ENCODE data around the gene PLLP. TPM values are rescaled to one million over a fixed set of nuclear protein-coding genes. Genes with fewer than 3 reads are reported as not detected.

The PLLP gene
- total and polyA plus RNA-seq, 2 experiments from 2014 or later: 1.3 to 6.1 TPM

DNA sequence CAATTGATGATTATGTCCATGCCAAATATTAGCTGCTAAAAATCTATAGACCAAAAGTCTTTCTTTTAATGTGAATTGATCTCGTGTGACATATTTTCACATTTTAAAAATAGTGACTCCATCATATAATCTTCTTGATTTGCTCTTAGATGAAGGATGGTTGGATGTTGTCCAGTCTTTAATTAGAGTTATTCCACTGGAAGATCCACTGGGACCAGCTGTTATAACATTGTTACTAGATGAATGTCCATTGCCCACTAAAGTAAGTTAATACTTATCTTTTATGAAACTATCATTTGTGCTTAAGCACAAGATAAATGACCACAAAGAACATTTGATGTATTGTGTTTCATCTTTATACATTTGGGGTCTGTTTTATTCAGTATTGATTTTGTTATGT is 75.5 kb downstream of the PLLP start:
- no peaks in the 10 kb centered on the region for H3F3A ChIP-seq (replicated peaks; ENCODE audit: low read depth)
- H3K27ac Mint-ChIP-seq: no peak overlapping the region
- no peak overlapping the region for H2AFZ ChIP-seq
- H3K4me3 ChIP-seq: no peak overlapping the region
- ATAC-seq (no peak), DNase-seq (ENCODE audit: low spot score) (no peak)
- no peaks in the 10 kb centered on the region for H3K27me3 Mint-ChIP-seq (ENCODE audit: insufficient read depth, low read depth, poor library complexity)
- no peak overlapping the region for H3K4me2 ChIP-seq
- no peak overlapping the region for H3K4me3 Mint-ChIP-seq
- peaks cover 50% of the 10 kb centered on the region; the same call in 2 of the 3 replicates for H3K36me3 Mint-ChIP-seq (ENCODE audit: low read depth)
- no peaks in the 10 kb centered on the region for H3K4me1 ChIP-seq (ENCODE audit: insufficient read depth)
- H3K27ac ChIP-seq (ENCODE audit: low read depth): no peak overlapping the region
- H3K4me1 Mint-ChIP-seq: no peaks in the 10 kb centered on the region
- H3K9me3 Mint-ChIP-seq: no peaks in the 10 kb centered on the region
- no peaks in the 10 kb centered on the region for H3K9me2 ChIP-seq (ENCODE audit: insufficient read depth)
- H3K36me3 ChIP-seq (ENCODE audit: insufficient read depth): peaks cover 13% of the 10 kb centered on the region
- peaks cover 2% of the 10 kb centered on the region; the same call in 1 of the 2 replicates for H3K79me2 ChIP-seq (replicated peaks; ENCODE audit: insufficient read depth)
- H3K27me3 ChIP-seq (ENCODE audit: insufficient read depth): no peaks in the 10 kb centered on the region
- TF ChIP-seq POLR2AphosphoS5 (IDR thresholded peaks at IDR 0.05; ENCODE audit: low read depth): no peak
- TF ChIP-seq NANOG (IDR thresholded peaks at IDR 0.05; ENCODE audit: borderline replicate concordance): no peak
- no peak for TF ChIP-seq EZH2phosphoT487 (IDR thresholded peaks at IDR 0.05; ENCODE audit: unreplicated experiment)
- TF ChIP-seq ZNF114 (CRISPR knock-in tag; IDR thresholded peaks at IDR 0.05): no peak
- TF ChIP-seq, protein P1, sequence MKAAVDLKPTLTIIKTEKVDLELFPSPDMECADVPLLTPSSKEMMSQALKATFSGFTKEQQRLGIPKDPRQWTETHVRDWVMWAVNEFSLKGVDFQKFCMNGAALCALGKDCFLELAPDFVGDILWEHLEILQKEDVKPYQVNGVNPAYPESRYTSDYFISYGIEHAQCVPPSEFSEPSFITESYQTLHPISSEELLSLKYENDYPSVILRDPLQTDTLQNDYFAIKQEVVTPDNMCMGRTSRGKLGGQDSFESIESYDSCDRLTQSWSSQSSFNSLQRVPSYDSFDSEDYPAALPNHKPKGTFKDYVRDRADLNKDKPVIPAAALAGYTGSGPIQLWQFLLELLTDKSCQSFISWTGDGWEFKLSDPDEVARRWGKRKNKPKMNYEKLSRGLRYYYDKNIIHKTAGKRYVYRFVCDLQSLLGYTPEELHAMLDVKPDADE (IDR thresholded peaks at IDR 0.05): no peak
- TF ChIP-seq EZH2 (IDR thresholded peaks at IDR 0.05; ENCODE audit: low read depth, unreplicated experiment): no peak
- TF ChIP-seq CREB1 (CRISPR knock-in tag; IDR thresholded peaks at IDR 0.05; ENCODE audit: low read depth): no peak
- TF ChIP-seq JUNB (IDR thresholded peaks at IDR 0.05; ENCODE audit: unreplicated experiment): no peak
- TF ChIP-seq, protein P2, sequence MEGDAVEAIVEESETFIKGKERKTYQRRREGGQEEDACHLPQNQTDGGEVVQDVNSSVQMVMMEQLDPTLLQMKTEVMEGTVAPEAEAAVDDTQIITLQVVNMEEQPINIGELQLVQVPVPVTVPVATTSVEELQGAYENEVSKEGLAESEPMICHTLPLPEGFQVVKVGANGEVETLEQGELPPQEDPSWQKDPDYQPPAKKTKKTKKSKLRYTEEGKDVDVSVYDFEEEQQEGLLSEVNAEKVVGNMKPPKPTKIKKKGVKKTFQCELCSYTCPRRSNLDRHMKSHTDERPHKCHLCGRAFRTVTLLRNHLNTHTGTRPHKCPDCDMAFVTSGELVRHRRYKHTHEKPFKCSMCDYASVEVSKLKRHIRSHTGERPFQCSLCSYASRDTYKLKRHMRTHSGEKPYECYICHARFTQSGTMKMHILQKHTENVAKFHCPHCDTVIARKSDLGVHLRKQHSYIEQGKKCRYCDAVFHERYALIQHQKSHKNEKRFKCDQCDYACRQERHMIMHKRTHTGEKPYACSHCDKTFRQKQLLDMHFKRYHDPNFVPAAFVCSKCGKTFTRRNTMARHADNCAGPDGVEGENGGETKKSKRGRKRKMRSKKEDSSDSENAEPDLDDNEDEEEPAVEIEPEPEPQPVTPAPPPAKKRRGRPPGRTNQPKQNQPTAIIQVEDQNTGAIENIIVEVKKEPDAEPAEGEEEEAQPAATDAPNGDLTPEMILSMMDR (conservative IDR thresholded peaks at IDR 0.05; ENCODE audit: low read depth in 2 of 2): no peak
- no peak for TF ChIP-seq ZNF331 (CRISPR knock-in tag; IDR thresholded peaks at IDR 0.05; ENCODE audit: low read depth)
- TF ChIP-seq STAT1 (IDR thresholded peaks at IDR 0.05; ENCODE audit: unreplicated experiment): no peak
- TF ChIP-seq, protein P3, sequence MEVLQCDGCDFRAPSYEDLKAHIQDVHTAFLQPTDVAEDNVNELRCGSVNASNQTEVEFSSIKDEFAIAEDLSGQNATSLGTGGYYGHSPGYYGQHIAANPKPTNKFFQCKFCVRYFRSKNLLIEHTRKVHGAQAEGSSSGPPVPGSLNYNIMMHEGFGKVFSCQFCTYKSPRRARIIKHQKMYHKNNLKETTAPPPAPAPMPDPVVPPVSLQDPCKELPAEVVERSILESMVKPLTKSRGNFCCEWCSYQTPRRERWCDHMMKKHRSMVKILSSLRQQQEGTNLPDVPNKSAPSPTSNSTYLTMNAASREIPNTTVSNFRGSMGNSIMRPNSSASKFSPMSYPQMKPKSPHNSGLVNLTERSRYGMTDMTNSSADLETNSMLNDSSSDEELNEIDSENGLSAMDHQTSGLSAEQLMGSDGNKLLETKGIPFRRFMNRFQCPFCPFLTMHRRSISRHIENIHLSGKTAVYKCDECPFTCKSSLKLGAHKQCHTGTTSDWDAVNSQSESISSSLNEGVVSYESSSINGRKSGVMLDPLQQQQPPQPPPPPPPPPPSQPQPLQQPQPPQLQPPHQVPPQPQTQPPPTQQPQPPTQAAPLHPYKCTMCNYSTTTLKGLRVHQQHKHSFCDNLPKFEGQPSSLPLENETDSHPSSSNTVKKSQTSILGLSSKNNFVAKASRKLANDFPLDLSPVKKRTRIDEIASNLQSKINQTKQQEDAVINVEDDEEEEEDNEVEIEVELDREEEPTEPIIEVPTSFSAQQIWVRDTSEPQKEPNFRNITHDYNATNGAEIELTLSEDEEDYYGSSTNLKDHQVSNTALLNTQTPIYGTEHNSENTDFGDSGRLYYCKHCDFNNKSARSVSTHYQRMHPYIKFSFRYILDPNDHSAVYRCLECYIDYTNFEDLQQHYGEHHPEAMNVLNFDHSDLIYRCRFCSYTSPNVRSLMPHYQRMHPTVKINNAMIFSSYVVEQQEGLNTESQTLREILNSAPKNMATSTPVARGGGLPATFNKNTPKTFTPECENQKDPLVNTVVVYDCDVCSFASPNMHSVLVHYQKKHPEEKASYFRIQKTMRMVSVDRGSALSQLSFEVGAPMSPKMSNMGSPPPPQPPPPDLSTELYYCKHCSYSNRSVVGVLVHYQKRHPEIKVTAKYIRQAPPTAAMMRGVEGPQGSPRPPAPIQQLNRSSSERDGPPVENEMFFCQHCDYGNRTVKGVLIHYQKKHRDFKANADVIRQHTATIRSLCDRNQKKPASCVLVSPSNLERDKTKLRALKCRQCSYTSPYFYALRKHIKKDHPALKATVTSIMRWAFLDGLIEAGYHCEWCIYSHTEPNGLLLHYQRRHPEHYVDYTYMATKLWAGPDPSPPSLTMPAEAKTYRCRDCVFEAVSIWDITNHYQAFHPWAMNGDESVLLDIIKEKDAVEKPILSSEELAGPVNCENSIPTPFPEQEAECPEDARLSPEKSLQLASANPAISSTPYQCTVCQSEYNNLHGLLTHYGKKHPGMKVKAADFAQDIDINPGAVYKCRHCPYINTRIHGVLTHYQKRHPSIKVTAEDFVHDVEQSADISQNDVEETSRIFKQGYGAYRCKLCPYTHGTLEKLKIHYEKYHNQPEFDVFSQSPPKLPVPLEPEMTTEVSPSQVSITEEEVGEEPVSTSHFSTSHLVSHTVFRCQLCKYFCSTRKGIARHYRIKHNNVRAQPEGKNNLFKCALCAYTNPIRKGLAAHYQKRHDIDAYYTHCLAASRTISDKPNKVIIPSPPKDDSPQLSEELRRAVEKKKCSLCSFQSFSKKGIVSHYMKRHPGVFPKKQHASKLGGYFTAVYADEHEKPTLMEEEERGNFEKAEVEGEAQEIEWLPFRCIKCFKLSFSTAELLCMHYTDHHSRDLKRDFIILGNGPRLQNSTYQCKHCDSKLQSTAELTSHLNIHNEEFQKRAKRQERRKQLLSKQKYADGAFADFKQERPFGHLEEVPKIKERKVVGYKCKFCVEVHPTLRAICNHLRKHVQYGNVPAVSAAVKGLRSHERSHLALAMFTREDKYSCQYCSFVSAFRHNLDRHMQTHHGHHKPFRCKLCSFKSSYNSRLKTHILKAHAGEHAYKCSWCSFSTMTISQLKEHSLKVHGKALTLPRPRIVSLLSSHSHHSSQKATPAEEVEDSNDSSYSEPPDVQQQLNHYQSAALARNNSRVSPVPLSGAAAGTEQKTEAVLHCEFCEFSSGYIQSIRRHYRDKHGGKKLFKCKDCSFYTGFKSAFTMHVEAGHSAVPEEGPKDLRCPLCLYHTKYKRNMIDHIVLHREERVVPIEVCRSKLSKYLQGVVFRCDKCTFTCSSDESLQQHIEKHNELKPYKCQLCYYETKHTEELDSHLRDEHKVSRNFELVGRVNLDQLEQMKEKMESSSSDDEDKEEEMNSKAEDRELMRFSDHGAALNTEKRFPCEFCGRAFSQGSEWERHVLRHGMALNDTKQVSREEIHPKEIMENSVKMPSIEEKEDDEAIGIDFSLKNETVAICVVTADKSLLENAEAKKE (CRISPR knock-in tag; IDR thresholded peaks at IDR 0.05): no peak
- TF ChIP-seq, protein P4, sequence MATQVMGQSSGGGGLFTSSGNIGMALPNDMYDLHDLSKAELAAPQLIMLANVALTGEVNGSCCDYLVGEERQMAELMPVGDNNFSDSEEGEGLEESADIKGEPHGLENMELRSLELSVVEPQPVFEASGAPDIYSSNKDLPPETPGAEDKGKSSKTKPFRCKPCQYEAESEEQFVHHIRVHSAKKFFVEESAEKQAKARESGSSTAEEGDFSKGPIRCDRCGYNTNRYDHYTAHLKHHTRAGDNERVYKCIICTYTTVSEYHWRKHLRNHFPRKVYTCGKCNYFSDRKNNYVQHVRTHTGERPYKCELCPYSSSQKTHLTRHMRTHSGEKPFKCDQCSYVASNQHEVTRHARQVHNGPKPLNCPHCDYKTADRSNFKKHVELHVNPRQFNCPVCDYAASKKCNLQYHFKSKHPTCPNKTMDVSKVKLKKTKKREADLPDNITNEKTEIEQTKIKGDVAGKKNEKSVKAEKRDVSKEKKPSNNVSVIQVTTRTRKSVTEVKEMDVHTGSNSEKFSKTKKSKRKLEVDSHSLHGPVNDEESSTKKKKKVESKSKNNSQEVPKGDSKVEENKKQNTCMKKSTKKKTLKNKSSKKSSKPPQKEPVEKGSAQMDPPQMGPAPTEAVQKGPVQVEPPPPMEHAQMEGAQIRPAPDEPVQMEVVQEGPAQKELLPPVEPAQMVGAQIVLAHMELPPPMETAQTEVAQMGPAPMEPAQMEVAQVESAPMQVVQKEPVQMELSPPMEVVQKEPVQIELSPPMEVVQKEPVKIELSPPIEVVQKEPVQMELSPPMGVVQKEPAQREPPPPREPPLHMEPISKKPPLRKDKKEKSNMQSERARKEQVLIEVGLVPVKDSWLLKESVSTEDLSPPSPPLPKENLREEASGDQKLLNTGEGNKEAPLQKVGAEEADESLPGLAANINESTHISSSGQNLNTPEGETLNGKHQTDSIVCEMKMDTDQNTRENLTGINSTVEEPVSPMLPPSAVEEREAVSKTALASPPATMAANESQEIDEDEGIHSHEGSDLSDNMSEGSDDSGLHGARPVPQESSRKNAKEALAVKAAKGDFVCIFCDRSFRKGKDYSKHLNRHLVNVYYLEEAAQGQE (IDR thresholded peaks at IDR 0.05; ENCODE audit: unreplicated experiment): no peak
- peaks cover 8% of the 10 kb centered on the region for H4K20me1 ChIP-seq (replicated peaks; ENCODE audit: insufficient read depth)

Data from GM23338 (cell line).